HG03457 (cell line): ENCODE results near the gene PRPF19.
A peak's percentile ranks its signal among the peaks of the same experiment; 100 is the strongest.

ENCODE experiments used
- ATAC-seq: cut with Tn5 transposase; IDR thresholded peaks from one replicate; pipeline ENCODE4 v1.9.1; 2021; ENCODE audit warnings: moderate number of reproducible peaks; ENCODE audit not compliant: unreplicated experiment

PRPF19 gene

GRCh38 chr11:60924110-60924905 lies 17.9 kb upstream of the PRPF19 start, which contains the start of gene TMEM132A:
Gene TMEM132A, plus strand, starts transcription at chr11:60924460. Its CDS starts 174 bp downstream, at chr11:60924634.
- no peak for ATAC-seq

GRCh38 chr11:60923800-60924109 lies 17.4 kb upstream of the PRPF19 start:
- no peak for ATAC-seq

- ATAC-seq, result no peak
Observed at GRCh38 chr11:60923326-60923725, 16.9 kb upstream of the PRPF19 start.

- no peak for ATAC-seq
Observed at GRCh38 chr11:60922906-60923305, 16.5 kb upstream of the PRPF19 start.

- no peak for ATAC-seq
Observed at GRCh38 chr11:60921777-60922335, 15.5 kb upstream of the PRPF19 start.

GRCh38 chr11:60921259-60921658 lies 14.9 kb upstream of the PRPF19 start:
- ATAC-seq, result no peak

GRCh38 chr11:60919956-60920355 lies 13.6 kb upstream of the PRPF19 start:
- no peak for ATAC-seq

- no peak for ATAC-seq
Observed at GRCh38 chr11:60919320-60919719, 12.9 kb upstream of the PRPF19 start.

- no peak for ATAC-seq
Observed at GRCh38 chr11:60918939-60919265, 12.5 kb upstream of the PRPF19 start.

GRCh38 chr11:60918251-60918938 lies 12.0 kb upstream of the PRPF19 start:
- ATAC-seq, result no peak

GRCh38 chr11:60917267-60917666 lies 10.9 kb upstream of the PRPF19 start:
- no peak for ATAC-seq

- ATAC-seq, result no peak
Observed at GRCh38 chr11:60916669-60917206, 10.4 kb upstream of the PRPF19 start.

GRCh38 chr11:60915248-60915914 lies 9.0 kb upstream of the PRPF19 start:
- ATAC-seq, result no peak

GRCh38 chr11:60914633-60915247 lies 8.4 kb upstream of the PRPF19 start:
- peak; percentile 1 for ATAC-seq

- ATAC-seq, result peak; percentile 21
Observed at GRCh38 chr11:60913793-60914632, 7.6 kb upstream of the PRPF19 start, which contains the start of gene TMEM109. Gene TMEM109, plus strand, starts transcription at chr11:60914158. Its CDS starts 5,536 bp downstream, at chr11:60919694.

GRCh38 chr11:60912851-60913528 lies 6.6 kb upstream of the PRPF19 start:
- no peak for ATAC-seq

- ATAC-seq, result no peak
Observed at GRCh38 chr11:60912223-60912850, 6.0 kb upstream of the PRPF19 start.

- no peak for ATAC-seq
Observed at GRCh38 chr11:60910711-60911380, 4.5 kb upstream of the PRPF19 start.
